ENCODE data around the gene KLRB1.
"Not testable (repeated sequence)": the region's sequence is repeated elsewhere in the genome, so short reads cannot be mapped to it uniquely, and the experiment has no call there.

Gene KLRB1

GRCh38 chr12:9619411-9620179, 11.9 kb upstream of the KLRB1 start:
- no peak for DNase-seq

GRCh38 chr12:9618906-9619305, 11.2 kb upstream of the KLRB1 start:
- DNase-seq = not testable (repeated sequence)

GRCh38 chr12:9617124-9617523, 9.4 kb upstream of the KLRB1 start:
- no peak for DNase-seq

- no peak for DNase-seq
Measured at GRCh38 chr12:9615420-9616136, 7.9 kb upstream of the KLRB1 start.

- not testable (repeated sequence) for DNase-seq
Measured at GRCh38 chr12:9610606-9611005, 2.9 kb upstream of the KLRB1 start.

- no peak for DNase-seq
Measured at GRCh38 chr12:9606736-9607372, 862 bp downstream of the KLRB1 start.

- no peak for DNase-seq
Measured at GRCh38 chr12:9606247-9606646, 1.5 kb downstream of the KLRB1 start.

GRCh38 chr12:9605483-9605882, 2.2 kb downstream of the KLRB1 start:
- no peak for DNase-seq

- DNase-seq = no peak
Measured at GRCh38 chr12:9604287-9604686, 3.4 kb downstream of the KLRB1 start.

- not testable (repeated sequence) for DNase-seq
Measured at GRCh38 chr12:9600426-9600825, 7.3 kb downstream of the KLRB1 start.

- DNase-seq = no peak
Measured at GRCh38 chr12:9598363-9598762, 9.4 kb downstream of the KLRB1 start.

GRCh38 chr12:9597365-9597764, 10.4 kb downstream of the KLRB1 start:
- DNase-seq = no peak

GRCh38 chr12:9590441-9590840, 17.3 kb downstream of the KLRB1 start:
- DNase-seq = no peak

- no peak for DNase-seq
Measured at GRCh38 chr12:9588749-9589148, 19.0 kb downstream of the KLRB1 start.

GRCh38 chr12:9587987-9588600, 19.6 kb downstream of the KLRB1 start:
- DNase-seq = no peak

- DNase-seq = not testable (repeated sequence)
Measured at GRCh38 chr12:9577729-9578128, 30.0 kb downstream of the KLRB1 start.

- not testable (repeated sequence) for DNase-seq
Measured at GRCh38 chr12:9567151-9567550, 40.6 kb downstream of the KLRB1 start.

- DNase-seq = not testable (repeated sequence)
Measured at GRCh38 chr12:9566113-9566512, 41.6 kb downstream of the KLRB1 start.

GRCh38 chr12:9564418-9564817, 43.3 kb downstream of the KLRB1 start:
- DNase-seq = not testable (repeated sequence)

- DNase-seq = not testable (repeated sequence)
Measured at GRCh38 chr12:9562841-9563453, 44.8 kb downstream of the KLRB1 start.

- DNase-seq = not testable (repeated sequence)
Measured at GRCh38 chr12:9545489-9545888, 62.2 kb downstream of the KLRB1 start.
